Upper lobe of left lung (tissue), 6 donors: Measurements from ENCODE around the gene CGB3. TPM values are rescaled to one million over a fixed set of nuclear protein-coding genes. Genes with fewer than 3 reads are reported as not detected.
"Not testable (repeated sequence)": the region's sequence is repeated elsewhere in the genome, so short reads cannot be mapped to it uniquely, and the experiment has no call there.

Experiments
- ATAC-seq, 2 donors: fragments of 200-7000 bp; cut with Tn5 transposase; one replicate each; pipeline ENCODE4 v1.9.1; 2022; ENCODE audit warnings: mild to moderate bottlenecking in 2 of 2, moderate library complexity in 2 of 2; ENCODE audit not compliant: low FRiP score in 2 of 2
- DNase-seq, 2 donors: peaks; one replicate each; pipeline ENCODE4 v3.0.0-alpha.2; 2019 to 2020
- H3K27ac ChIP-seq, 4 donors: fragments of 200-600 bp; sonication (generic); one replicate each; pipeline ENCODE4 v1.5.1; 2016 to 2019
- H3K27me3 ChIP-seq, 4 donors: fragments of 200-600 bp; sonication (generic); one replicate each; pipeline ENCODE4 v1.5.1; 2017 to 2019
- H3K36me3 ChIP-seq, 4 donors: fragments of 200-600 bp; sonication (generic); one replicate each; pipeline ENCODE4 v1.5.1; 2016 to 2019
- H3K4me1 ChIP-seq, 4 donors: fragments of 200-600 bp; sonication (generic); one replicate each; pipeline ENCODE4 v1.5.1; 2018 to 2019
- H3K4me3 ChIP-seq, 4 donors: fragments of 200-600 bp; sonication (generic); one replicate each; pipeline ENCODE4 v1.5.1; 2017 to 2019; ENCODE audit warnings: mild to moderate bottlenecking in 2 of 4, moderate library complexity in 1 of 4
- H3K9me3 ChIP-seq, 4 donors: fragments of 200-600 bp; sonication (generic); one replicate each; pipeline ENCODE4 v1.5.1; 2018 to 2019
- CTCF ChIP-seq, 6 experiments: fragments of 450-650 bp in 4 of 6; fragments of 200-600 bp in 2 of 6; sonication (generic) in 2 of 6; IDR thresholded peaks; one replicate each; pipeline ENCODE4 v1.5.1; 2016 to 2019; ENCODE audit warnings: antibody characterized with exemption in 6 of 6
- EP300 ChIP-seq, 4 donors: sonication (generic); formaldehyde crosslinking; IDR thresholded peaks; one replicate each; pipeline ENCODE4 v1.5.1; 2017; ENCODE audit warnings: antibody characterized with exemption in 4 of 4, control low read depth in 2 of 4
- POLR2A ChIP-seq, 4 donors: fragments of 450-650 bp; IDR thresholded peaks; one replicate each; pipeline ENCODE4 v1.5.1; 2016 to 2017; ENCODE audit warnings: antibody characterized with exemption in 4 of 4, mild to moderate bottlenecking in 2 of 4
- POLR2AphosphoS5 ChIP-seq, 2 donors: sonication (generic); formaldehyde crosslinking; IDR thresholded peaks; one replicate each; pipeline ENCODE4 v1.5.1; 2017; ENCODE audit warnings: antibody characterized with exemption in 2 of 2
- WGBS, 2 donors: methylation state at CpG; one replicate each; pipeline ENCODE4 v1.1.5; 2017 to 2018; 5-methylcytosine and 5-hydroxymethylcytosine counted together
- total RNA-seq, 6 donors: library from RNA; depleted of rRNA in 4 of 6; stranded (reverse); fragments of >200 nt in 4 of 6; gene quantifications; one replicate each; pipeline versions ENCODE4 v1.1.0 to v1.2.1, GENCODE V29; 2016 to 2021
- donor health status: DM: no; HTN: no; CAD: no; lungs with moderate emphysema.
- donor health status: DM: no; HTN: yes; CAD: no; lungs with severe emphysema.

The CGB3 gene
- total RNA-seq = not detected

DNA sequence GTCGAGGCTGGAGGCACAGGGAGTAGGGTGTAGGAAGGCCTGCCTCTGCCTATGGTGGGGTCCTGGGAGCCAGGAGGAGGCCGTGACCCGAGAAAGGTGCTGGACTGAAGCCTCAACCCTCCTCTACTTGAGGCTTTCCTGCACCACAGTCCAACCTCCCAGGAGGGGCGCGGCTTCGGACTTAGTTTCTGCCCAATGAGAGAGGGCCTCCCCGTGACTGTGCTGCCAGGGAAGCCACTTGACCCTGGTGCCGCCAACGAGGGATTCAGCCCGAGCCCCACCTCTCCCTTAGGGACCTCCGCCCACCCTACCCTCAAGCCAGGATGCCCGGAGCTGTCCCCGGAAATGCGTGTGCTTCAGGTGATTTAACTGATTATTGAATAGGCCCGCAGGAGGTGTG, at the start of gene CGB3:
Gene CGB3, minus strand, starts transcription at position 101 of the 400 bp plus-strand sequence. CDS start 362 bp downstream, outside the sequence.
- H3K4me1 ChIP-seq, H3K36me3 ChIP-seq, H3K9me3 ChIP-seq, H3K27ac ChIP-seq, DNase-seq, ATAC-seq, H3K27me3 ChIP-seq, H3K4me3 ChIP-seq: not testable (repeated sequence)
- WGBS, 2 donors = 60 to 91% methylated on average over 5 to 9 of the region's 15 CpGs

DNA sequence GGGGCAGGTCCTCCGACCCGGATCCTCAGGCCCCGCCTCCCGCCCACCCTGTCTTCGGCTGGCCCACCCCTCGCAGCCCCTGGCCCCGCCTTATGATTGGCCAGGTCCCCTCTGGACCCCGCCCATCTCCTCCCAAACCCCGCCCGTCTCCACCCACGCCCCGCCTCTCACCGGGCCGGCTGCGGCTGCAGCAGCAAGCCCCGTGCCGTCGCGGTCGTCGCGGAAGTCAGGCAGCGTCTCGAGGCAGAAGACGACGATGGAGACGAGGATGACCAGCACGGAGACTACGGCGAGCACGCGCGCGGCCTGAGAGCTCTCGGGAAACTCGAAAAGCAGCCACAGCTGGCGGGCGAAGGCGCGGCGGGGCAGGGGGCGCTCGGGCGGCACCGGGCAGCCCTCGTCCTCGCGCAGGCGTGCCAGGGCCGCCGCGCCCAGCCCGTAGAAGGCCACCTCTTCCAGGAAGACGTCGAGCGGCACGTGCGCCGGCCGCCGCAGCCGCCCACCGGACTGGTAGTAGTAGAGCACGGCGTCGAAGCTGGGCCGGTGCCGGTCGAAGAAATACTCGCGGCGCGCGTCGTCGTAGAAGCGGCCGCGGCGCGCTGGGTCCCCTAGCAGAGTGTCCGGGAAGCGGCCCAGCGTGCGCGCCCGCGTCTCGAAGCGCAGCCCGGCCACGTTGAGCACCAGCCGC, 47.9 kb upstream of the CGB3 start:
- H3K36me3 ChIP-seq = no peaks in the 10 kb centered on the region
- H3K27me3 ChIP-seq = peaks cover 0 to 33% (median 15%) of the 10 kb centered on the region in 4 donors
- peaks cover 0 to 17% (median 3%) of the 10 kb centered on the region in 4 donors for H3K4me1 ChIP-seq
- WGBS, 2 donors = 6 to 9% methylated on average over 17 to 24 of the region's 93 CpGs
- peak overlapping the region in 3 of 4 donors; percentile 3 to 9 (median 8) for H3K4me3 ChIP-seq
- H3K9me3 ChIP-seq = no peaks in the 10 kb centered on the region
- TF ChIP-seq CTCF (IDR thresholded peaks at IDR 0.05) = no peak
- TF ChIP-seq POLR2AphosphoS5 (IDR thresholded peaks at IDR 0.05) = no peak
- TF ChIP-seq POLR2A (IDR thresholded peaks at IDR 0.05) = no peak
- TF ChIP-seq EP300 (IDR thresholded peaks at IDR 0.05) = no peak
- ATAC-seq (no peak), DNase-seq (peak in 1 of 2 donors; percentile 86)
- H3K27ac ChIP-seq = no peak overlapping the region

DNA sequence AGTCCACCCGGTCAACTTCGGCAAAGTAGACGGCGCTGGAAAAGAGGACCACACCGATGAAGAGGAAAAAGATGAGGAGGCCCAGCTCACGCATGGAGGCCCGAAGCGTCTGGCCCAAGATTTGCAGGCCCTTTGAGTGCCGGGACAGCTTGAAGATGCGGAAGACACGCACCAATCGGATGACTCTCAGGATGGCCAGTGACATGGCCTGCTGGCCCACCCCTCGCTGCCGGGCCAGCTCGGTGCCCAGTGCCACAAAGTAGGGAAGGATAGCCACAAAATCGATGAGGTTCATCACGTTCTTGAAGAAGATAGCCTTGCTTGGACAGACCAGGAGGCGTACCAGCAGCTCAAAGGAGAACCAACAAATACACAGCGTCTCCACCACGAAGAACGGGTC, 46.3 kb upstream of the CGB3 start:
- TF ChIP-seq POLR2AphosphoS5 (IDR thresholded peaks at IDR 0.05) (no peak), EP300 (IDR thresholded peaks at IDR 0.05) (no peak), POLR2A (IDR thresholded peaks at IDR 0.05) (no peak), CTCF (IDR thresholded peaks at IDR 0.05) (no peak)
- no peak overlapping the region for H3K27ac ChIP-seq
- H3K4me3 ChIP-seq = no peak overlapping the region
- no peaks in the 10 kb centered on the region for H3K9me3 ChIP-seq
- ATAC-seq (no peak), DNase-seq (no peak)
- H3K4me1 ChIP-seq = peaks cover 0 to 18% (median 3%) of the 10 kb centered on the region in 4 donors
- WGBS, 2 donors = 94 to 96% methylated on average over 16 to 21 of the region's 21 CpGs
- H3K36me3 ChIP-seq = no peaks in the 10 kb centered on the region
- H3K27me3 ChIP-seq = peaks cover 1 to 34% (median 18%) of the 10 kb centered on the region in 4 donors

- Histone ChIP-seq H3K27ac (no peak overlapping the region), H3K4me3 (no peak overlapping the region), H3K36me3 (no peaks in the 10 kb centered on the region), H3K9me3 (no peaks in the 10 kb centered on the region), H3K4me1 (peaks cover 7 to 23% (median 11%) of the 10 kb centered on the region in 4 donors), H3K27me3 (peaks cover 3 to 43% (median 22%) of the 10 kb centered on the region in 4 donors)
- DNase-seq (no peak), ATAC-seq (no peak)
- whole genome bisulfite sequencing, 2 donors = 96 to 98% methylated on average over 5 to 9 of the region's 9 CpGs
- TF ChIP-seq CTCF (IDR thresholded peaks at IDR 0.05) (no peak), EP300 (IDR thresholded peaks at IDR 0.05) (no peak), POLR2A (IDR thresholded peaks at IDR 0.05) (no peak), POLR2AphosphoS5 (IDR thresholded peaks at IDR 0.05) (no peak)
These were observed 44.9 kb upstream of the CGB3 start for GRCh38 chr19:49069026-49069425.

GRCh38 chr19:49067554-49067953, 43.4 kb upstream of the CGB3 start:
- no peak for DNase-seq
- no peaks in the 10 kb centered on the region for H3K36me3 ChIP-seq
- H3K27me3 ChIP-seq = peaks cover 3 to 36% (median 15%) of the 10 kb centered on the region in 4 donors
- TF ChIP-seq POLR2AphosphoS5 (IDR thresholded peaks at IDR 0.05) (no peak), EP300 (IDR thresholded peaks at IDR 0.05) (no peak), POLR2A (IDR thresholded peaks at IDR 0.05) (no peak), CTCF (IDR thresholded peaks at IDR 0.05) (no peak)
- H3K27ac ChIP-seq = no peak overlapping the region
- H3K4me3 ChIP-seq = no peak overlapping the region
- no peak for ATAC-seq
- no peaks in the 10 kb centered on the region for H3K9me3 ChIP-seq
- 50 to 64% methylated on average over 1 to 3 of the region's 3 CpGs for WGBS, 2 donors
- H3K4me1 ChIP-seq = peaks cover 7 to 21% (median 11%) of the 10 kb centered on the region in 4 donors
